Ishikawa (cell line): ENCODE data around the gene INPP4A.

ENCODE experiments used
- CEBPB ChIP-seq: IDR thresholded peaks from 2 replicates; pipeline ENCODE4 v1.6.1; 2012
- CREB1 ChIP-seq: IDR thresholded peaks from 2 replicates; pipeline ENCODE4 v1.6.1; 2012; ENCODE audit warnings: low read depth
- EGR1 ChIP-seq: IDR thresholded peaks from 2 replicates; pipeline ENCODE4 v1.6.1; 2012
- EP300 ChIP-seq: IDR thresholded peaks from 2 replicates; pipeline ENCODE4 v1.6.1; 2012; ENCODE audit warnings: borderline replicate concordance
- FOXM1 ChIP-seq: IDR thresholded peaks from 2 replicates; pipeline ENCODE4 v1.6.1; 2012; ENCODE audit warnings: low read depth, borderline replicate concordance
- NFIC ChIP-seq: IDR thresholded peaks from 2 replicates; pipeline ENCODE4 v1.6.1; 2012
- RAD21 ChIP-seq: IDR thresholded peaks from 2 replicates; pipeline ENCODE4 v1.6.1; 2012; ENCODE audit warnings: low read depth
- TAF1 ChIP-seq: IDR thresholded peaks from 2 replicates; pipeline ENCODE4 v1.6.1; 2012; ENCODE audit warnings: low read depth, mild to moderate bottlenecking
- TCF12 ChIP-seq: IDR thresholded peaks from 2 replicates; pipeline ENCODE4 v1.6.1; 2012; ENCODE audit warnings: low read depth
- TEAD4 ChIP-seq: IDR thresholded peaks from 2 replicates; pipeline ENCODE4 v1.6.1; 2012
- YY1 ChIP-seq: IDR thresholded peaks from 2 replicates; pipeline ENCODE4 v1.6.1; 2012; ENCODE audit warnings: low read depth
- ZBTB7A ChIP-seq: IDR thresholded peaks from 2 replicates; pipeline ENCODE4 v1.6.1; 2012; ENCODE audit warnings: low read depth
- TF ChIP-seq, protein P1 (sequence below): IDR thresholded peaks from 2 replicates; pipeline ENCODE4 v1.6.1; 2012
- TF ChIP-seq, protein P2 (sequence below): IDR thresholded peaks from 2 replicates; pipeline ENCODE4 v1.6.1; 2012
- TF ChIP-seq, protein P3 (sequence below): IDR thresholded peaks from 2 replicates; pipeline ENCODE4 v1.6.1; 2012; ENCODE audit warnings: low read depth, mild to moderate bottlenecking

Gene INPP4A

DNA sequence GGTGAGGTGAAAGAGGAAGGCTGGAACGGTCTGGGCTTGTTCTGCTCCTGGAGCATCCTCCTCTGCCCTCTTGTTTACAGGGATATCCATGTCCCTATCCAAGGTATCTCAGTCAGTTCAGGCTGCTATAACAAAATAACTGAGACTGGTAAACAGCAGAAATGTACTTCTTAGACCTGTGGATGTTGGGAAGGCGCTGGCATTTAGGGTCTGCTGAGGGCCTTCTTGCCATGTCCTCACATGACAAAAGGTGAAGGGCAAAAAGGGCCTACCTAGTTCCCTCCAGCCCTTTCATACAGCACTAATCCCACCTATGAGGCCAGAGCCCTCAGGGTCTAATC lies 65.6 kb downstream of the INPP4A start:
- TF ChIP-seq TEAD4 = no peak
- TF ChIP-seq, protein P1, sequence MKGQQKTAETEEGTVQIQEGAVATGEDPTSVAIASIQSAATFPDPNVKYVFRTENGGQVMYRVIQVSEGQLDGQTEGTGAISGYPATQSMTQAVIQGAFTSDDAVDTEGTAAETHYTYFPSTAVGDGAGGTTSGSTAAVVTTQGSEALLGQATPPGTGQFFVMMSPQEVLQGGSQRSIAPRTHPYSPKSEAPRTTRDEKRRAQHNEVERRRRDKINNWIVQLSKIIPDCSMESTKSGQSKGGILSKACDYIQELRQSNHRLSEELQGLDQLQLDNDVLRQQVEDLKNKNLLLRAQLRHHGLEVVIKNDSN = no peak
- no peak for TF ChIP-seq YY1
- TF ChIP-seq, protein P2, sequence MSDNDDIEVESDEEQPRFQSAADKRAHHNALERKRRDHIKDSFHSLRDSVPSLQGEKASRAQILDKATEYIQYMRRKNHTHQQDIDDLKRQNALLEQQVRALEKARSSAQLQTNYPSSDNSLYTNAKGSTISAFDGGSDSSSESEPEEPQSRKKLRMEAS = no peak
- TF ChIP-seq CREB1 = no peak
- TF ChIP-seq EP300 = no peak
- no peak for TF ChIP-seq TCF12
- no peak for TF ChIP-seq TAF1

DNA sequence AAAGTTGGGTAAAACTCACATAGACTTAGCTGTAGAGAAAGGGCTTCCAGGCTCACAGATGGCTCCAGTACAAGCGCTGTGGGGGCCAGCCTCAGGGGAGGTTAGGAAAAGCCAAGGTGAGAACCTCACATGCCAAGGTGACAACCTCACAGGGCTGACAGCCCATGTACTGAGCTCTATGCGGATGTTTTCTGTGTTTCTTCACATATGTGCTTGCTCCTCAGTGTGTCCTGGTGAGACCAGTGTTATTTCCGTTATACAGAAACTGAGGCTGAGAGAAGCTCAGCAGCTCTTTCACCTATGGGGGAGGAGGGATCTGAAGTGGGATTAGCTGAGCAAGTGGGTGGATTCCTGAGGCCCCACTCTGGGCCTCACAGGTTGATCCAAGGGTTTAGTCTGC lies 67.3 kb downstream of the INPP4A start:
- no peak for TF ChIP-seq RAD21
- no peak for TF ChIP-seq NFIC
- TF ChIP-seq, protein P3, sequence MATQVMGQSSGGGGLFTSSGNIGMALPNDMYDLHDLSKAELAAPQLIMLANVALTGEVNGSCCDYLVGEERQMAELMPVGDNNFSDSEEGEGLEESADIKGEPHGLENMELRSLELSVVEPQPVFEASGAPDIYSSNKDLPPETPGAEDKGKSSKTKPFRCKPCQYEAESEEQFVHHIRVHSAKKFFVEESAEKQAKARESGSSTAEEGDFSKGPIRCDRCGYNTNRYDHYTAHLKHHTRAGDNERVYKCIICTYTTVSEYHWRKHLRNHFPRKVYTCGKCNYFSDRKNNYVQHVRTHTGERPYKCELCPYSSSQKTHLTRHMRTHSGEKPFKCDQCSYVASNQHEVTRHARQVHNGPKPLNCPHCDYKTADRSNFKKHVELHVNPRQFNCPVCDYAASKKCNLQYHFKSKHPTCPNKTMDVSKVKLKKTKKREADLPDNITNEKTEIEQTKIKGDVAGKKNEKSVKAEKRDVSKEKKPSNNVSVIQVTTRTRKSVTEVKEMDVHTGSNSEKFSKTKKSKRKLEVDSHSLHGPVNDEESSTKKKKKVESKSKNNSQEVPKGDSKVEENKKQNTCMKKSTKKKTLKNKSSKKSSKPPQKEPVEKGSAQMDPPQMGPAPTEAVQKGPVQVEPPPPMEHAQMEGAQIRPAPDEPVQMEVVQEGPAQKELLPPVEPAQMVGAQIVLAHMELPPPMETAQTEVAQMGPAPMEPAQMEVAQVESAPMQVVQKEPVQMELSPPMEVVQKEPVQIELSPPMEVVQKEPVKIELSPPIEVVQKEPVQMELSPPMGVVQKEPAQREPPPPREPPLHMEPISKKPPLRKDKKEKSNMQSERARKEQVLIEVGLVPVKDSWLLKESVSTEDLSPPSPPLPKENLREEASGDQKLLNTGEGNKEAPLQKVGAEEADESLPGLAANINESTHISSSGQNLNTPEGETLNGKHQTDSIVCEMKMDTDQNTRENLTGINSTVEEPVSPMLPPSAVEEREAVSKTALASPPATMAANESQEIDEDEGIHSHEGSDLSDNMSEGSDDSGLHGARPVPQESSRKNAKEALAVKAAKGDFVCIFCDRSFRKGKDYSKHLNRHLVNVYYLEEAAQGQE = no peak
- TF ChIP-seq EGR1 = no peak
- TF ChIP-seq CEBPB = no peak
- no peak for TF ChIP-seq TAF1
- TF ChIP-seq CREB1 = no peak
- no peak for TF ChIP-seq YY1
- no peak for TF ChIP-seq TEAD4
- TF ChIP-seq TCF12 = no peak
- TF ChIP-seq, protein P1 = no peak
- no peak for TF ChIP-seq ZBTB7A
- TF ChIP-seq, protein P2 = no peak
- no peak for TF ChIP-seq EP300
- no peak for TF ChIP-seq FOXM1

DNA sequence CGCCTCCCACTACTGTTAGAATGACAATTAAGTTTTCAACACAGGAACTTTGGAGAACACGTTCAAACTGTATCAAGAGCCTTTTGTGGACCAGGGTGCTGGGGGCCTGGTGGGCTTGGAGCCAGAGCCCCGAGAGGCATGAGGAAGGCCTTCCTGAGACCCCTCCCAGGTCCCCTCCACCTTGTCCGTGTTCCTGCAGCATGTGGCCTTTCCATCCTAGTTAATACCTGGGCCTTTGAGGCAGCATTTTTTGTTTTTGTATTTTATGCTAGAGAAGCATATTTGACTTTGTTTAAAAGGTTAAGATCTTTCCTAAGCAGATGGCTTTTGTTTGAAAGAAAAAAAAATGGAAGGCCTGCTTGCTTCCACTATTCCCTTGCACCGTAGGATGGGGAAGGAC lies 68.0 kb downstream of the INPP4A start:
- TF ChIP-seq EGR1 (no peak), FOXM1 (no peak), YY1 (no peak), CEBPB (no peak)

DNA sequence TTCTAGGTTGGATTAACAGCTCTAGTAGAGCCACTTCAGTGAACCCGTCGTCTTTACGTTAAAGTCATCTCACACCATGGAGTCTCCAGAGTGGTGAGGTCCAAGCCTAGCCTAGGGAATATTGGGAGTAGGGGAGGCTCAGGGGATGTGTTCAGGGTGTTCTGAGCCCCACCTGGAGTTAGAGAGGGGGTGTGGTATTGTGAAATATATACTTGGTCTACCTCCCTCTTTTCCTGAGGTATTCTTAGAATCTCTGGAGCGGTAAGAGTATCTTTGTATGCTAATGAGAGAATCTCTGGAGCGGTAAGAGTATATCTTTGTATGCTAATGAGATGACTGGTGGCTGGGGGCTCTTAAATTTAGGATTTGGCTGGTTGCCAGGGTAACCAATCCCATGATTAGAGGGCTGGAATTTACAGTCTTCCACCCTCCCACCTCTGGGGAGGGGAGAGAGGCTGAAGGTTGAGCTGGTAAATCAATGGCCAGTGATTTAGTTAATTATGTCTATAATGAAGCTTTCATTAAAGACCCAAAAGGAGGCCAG lies 69.5 kb downstream of the INPP4A start:
- TF ChIP-seq ZBTB7A = no peak; the same call in 1 of the 2 replicates
- peak; percentile 83 for TF ChIP-seq CEBPB
- TF ChIP-seq, protein P2 = no peak
- TF ChIP-seq NFIC = peak; percentile 80

DNA sequence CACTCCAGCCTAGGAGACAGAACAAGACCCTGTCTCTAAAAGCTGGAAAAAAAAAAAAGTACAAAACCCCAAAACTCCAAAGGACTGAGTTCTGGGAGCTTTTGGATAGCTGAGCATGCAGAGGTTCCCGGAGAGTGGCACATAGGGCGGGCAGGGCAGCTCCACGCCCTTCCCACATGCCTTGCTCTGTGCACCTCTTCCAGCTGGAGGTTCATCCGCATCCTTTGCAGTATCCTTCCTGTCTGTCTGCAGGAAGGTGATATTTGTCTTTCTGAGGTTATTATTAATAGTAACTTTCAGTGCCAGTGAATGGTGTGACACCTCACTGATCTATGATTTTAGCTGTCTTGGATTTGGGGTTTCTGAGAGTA lies 70.2 kb downstream of the INPP4A start:
- TF ChIP-seq, protein P2 = no peak
- TF ChIP-seq TAF1 (no peak), TEAD4 (no peak), EGR1 (no peak), CEBPB (no peak), RAD21 (no peak), YY1 (no peak)
- TF ChIP-seq, protein P1 = no peak

DNA sequence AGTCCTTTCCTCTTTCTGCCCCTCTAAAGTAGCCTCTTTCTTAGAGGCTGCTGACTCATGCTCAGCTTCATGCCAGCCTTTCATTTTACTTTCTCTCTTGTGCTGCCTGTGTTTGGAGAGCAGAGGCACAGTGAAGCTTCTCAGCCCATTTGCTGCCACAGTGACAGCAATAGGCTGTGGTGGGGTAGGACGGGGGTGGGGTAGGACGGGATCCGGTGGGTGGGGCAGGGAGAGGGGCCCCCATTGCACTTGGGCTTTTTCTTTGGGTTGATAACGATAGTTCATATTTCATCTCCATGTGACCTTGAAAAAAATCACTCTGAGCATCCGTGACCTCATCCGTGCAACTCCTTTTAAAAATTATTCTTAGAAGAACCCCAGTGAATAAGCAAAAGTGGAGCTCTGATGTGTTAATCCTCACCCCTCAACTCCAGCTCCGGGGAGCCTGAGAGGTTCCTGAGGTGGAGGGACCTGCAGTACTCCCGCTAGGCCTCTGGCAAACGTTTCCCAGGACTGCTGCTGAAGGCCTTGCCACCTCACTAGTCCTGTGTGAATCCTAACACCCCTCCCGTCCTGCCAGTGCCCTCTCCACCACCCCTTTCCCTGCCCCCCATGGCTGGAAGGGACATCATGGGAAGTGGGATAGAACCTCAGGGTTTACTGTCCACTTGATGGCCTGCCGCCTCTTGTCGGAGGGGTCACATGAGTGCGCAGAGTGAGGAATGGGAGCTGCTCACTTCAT lies 70.8 kb downstream of the INPP4A start:
- TF ChIP-seq RAD21 (no peak), EGR1 (no peak), NFIC (no peak), ZBTB7A (no peak), FOXM1 (no peak), TEAD4 (no peak), TAF1 (no peak), TCF12 (no peak)
- TF ChIP-seq, protein P1 = no peak

DNA sequence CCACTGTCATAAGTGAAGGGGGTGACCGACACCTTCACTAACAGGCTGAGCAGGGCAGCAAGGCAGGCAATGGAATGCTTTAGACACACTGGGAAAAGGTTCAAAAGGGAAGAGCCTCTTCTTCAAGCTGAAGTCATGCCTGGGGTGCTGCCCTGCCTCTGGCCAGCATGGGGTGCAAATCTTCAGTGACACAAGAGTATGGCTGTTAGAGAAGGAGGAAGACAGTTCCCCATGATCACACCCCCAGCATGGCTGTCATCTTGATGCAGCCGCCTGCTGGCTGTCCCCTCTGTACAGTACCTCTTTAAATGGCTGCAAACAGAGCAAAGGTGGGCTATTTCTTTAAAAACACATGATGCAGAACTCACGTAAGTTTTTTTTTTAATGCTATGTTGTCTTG lies 71.9 kb downstream of the INPP4A start:
- TF ChIP-seq ZBTB7A = no peak
- TF ChIP-seq TAF1 = no peak
- TF ChIP-seq, protein P3 = no peak
- TF ChIP-seq CEBPB = no peak
- TF ChIP-seq, protein P1 = no peak
- no peak for TF ChIP-seq TCF12
- TF ChIP-seq FOXM1 = no peak
- no peak for TF ChIP-seq EP300
- no peak for TF ChIP-seq EGR1
- TF ChIP-seq, protein P2 = no peak
- no peak for TF ChIP-seq TEAD4
- no peak for TF ChIP-seq CREB1
- no peak for TF ChIP-seq RAD21
- no peak for TF ChIP-seq YY1
